Endothelial cell of umbilical vein (primary cell): Measurements from ENCODE around the gene NGFR. TPM values are rescaled to one million over a fixed set of nuclear protein-coding genes. Genes with fewer than 3 reads are reported as not detected.

Experiments used
- BruUV-seq: library from RNA; stranded (reverse); fragments of 400-500 nt; replicated peaks from 2 replicates; lab custom pipeline; 2021; lab: Mats Ljungman, UMichigan
- CTCF ChIA-PET: fragments of 300-600, 350-600 bp; sonication (Branson Sonifier 250); formaldehyde crosslinking; loops from one replicate; lab custom pipeline; 2021; ENCODE audit warnings: antibody characterized with exemption, inconsistent platforms; lab: Charles Lee
- POLR2A ChIA-PET: fragments of 300-600, 350-600 bp; sonication (Branson Sonifier 250); formaldehyde crosslinking; loops from one replicate; lab custom pipeline; 2021; ENCODE audit warnings: antibody characterized with exemption, inconsistent platforms; lab: Charles Lee
- DNase-seq: peaks from one replicate; pipeline ENCODE4 v3.0.0-alpha.2; 2011; ENCODE audit warnings: low read depth, low spot score
- FAIRE-seq: peaks from 2 replicates; lab custom pipeline; 2011; peaks lifted over from hg19 to GRCh38; lab: Jason Lieb, UNC
- H2AFZ ChIP-seq: 2 replicates; pipeline ENCODE4 v1.6.0; 2012; ENCODE audit warnings: low read depth, low read length, control low read depth, inconsistent platforms
- H3K27ac ChIP-seq: 2 replicates; pipeline ENCODE4 v1.5.1; 2011; ENCODE audit warnings: low read depth, mild to moderate bottlenecking, control low read depth, low read length, moderate library complexity; ENCODE audit not compliant: insufficient read depth
- H3K27me3 ChIP-seq, 2 experiments: 2 replicates each; pipeline versions ENCODE4 v1.6.0 to v1.6.1; 2011; ENCODE audit warnings: low read length in 2 of 2, mixed read lengths in 1 of 2; ENCODE audit not compliant: control insufficient read depth in 2 of 2, insufficient read depth in 2 of 2
- H3K36me3 ChIP-seq, 2 experiments: 2 replicates in 1 of 2; 3 replicates in 1 of 2; pipeline ENCODE4 v1.5.1; 2011; ENCODE audit warnings: low read length in 2 of 2, mild to moderate bottlenecking in 1 of 2, moderate library complexity in 1 of 2; ENCODE audit not compliant: control insufficient read depth in 2 of 2, insufficient read depth in 2 of 2; ENCODE audit errors: extremely low read depth in 1 of 2
- H3K4me1 ChIP-seq: 3 replicates; pipeline ENCODE4 v1.5.1; 2011; ENCODE audit warnings: mild to moderate bottlenecking, low read length; ENCODE audit not compliant: control insufficient read depth, insufficient read depth; ENCODE audit errors: extremely low read depth
- H3K4me2 ChIP-seq: 2 replicates; pipeline ENCODE4 v1.6.1; 2011; ENCODE audit warnings: low read length, control low read depth, mixed read lengths; ENCODE audit not compliant: insufficient read depth
- H3K4me3 ChIP-seq, 3 experiments: fragments of 200-600 bp in 1 of 3; sonication (generic), shearing (Covaris generic) in 1 of 3; replicated peaks in 1 of 3; 2 replicates each; pipeline ENCODE4 v1.5.1; 2011 to 2016; ENCODE audit warnings: control low read depth in 3 of 3, low read length in 3 of 3, mild to moderate bottlenecking in 2 of 3, inconsistent platforms in 1 of 3, low read depth in 1 of 3, moderate library complexity in 1 of 3; ENCODE audit not compliant: insufficient read depth in 1 of 3
- H3K79me2 ChIP-seq: 2 replicates; pipeline ENCODE4 v1.6.0; 2012; ENCODE audit warnings: low read length, inconsistent platforms; ENCODE audit not compliant: control insufficient read depth, insufficient read depth
- H3K9ac ChIP-seq: replicated peaks from 2 replicates; pipeline ENCODE3; 2011; ENCODE audit warnings: low read length, control low read depth; ENCODE audit not compliant: insufficient read depth; ENCODE audit errors: extremely low read depth
- H3K9me1 ChIP-seq: replicated peaks from 3 replicates; pipeline ENCODE4 v1.6.0; 2011; ENCODE audit warnings: mild to moderate bottlenecking, low read length; ENCODE audit not compliant: control insufficient read depth, insufficient read depth; ENCODE audit errors: extremely low read depth
- H3K9me3 ChIP-seq: replicated peaks from 2 replicates; pipeline ENCODE4 v1.5.1; 2012; ENCODE audit warnings: low read length, inconsistent platforms; ENCODE audit not compliant: control insufficient read depth, insufficient read depth
- H4K20me1 ChIP-seq: replicated peaks from 2 replicates; pipeline ENCODE3; 2011; ENCODE audit warnings: mild to moderate bottlenecking, low read length; ENCODE audit not compliant: control insufficient read depth, insufficient read depth; ENCODE audit errors: extremely low read depth
- EZH2 ChIP-seq: IDR thresholded peaks from 2 replicates; pipeline ENCODE4 v1.6.1; 2012; ENCODE audit warnings: borderline replicate concordance, low read depth, mild to moderate bottlenecking, moderate library complexity, low read length, inconsistent platforms; ENCODE audit not compliant: severe bottlenecking
- JUN ChIP-seq: IDR thresholded peaks from 2 replicates; pipeline ENCODE4 v1.6.1; 2011; ENCODE audit warnings: borderline replicate concordance, low read depth; ENCODE audit not compliant: insufficient read length, insufficient read depth
- MYC ChIP-seq: IDR thresholded peaks from one replicate; pipeline ENCODE4 v1.6.1; 2011; ENCODE audit warnings: mild to moderate bottlenecking, low read depth, low read length
- POLR2A ChIP-seq: IDR thresholded peaks from 2 replicates; pipeline ENCODE4 v1.6.1; 2012; ENCODE audit warnings: low read depth, mild to moderate bottlenecking, control low read depth, low read length
- POLR2AphosphoS5 ChIP-seq: IDR thresholded peaks from 2 replicates; pipeline ENCODE4 v1.6.1; 2012; ENCODE audit warnings: low read depth, mild to moderate bottlenecking, control low read depth, low read length, moderate library complexity; ENCODE audit not compliant: insufficient read depth
- dilution Hi-C: fragments of 300-500 bp; cut with MboI; formaldehyde crosslinking; loops from one replicate; pipeline ENCODE4 v1.15.0; 2019; ENCODE audit warnings: low sequenced_read_pairs; ENCODE audit not compliant: extremely low pct_ligation_motif_present
- intact Hi-C: fragments of 100-400 bp; cut with micrococcal nuclease; formaldehyde crosslinking; loops from one replicate; pipeline ENCODE4 v1.10.0; 2022
- polyA plus RNA-seq, 4 experiments: library from polyadenylated mRNA; depleted of rRNA in 3 of 4; stranded (reverse) in 3 of 4; unstranded in 1 of 4; fragments of >200 nt; gene quantifications; 2 replicates each; pipeline versions ENCODE4 v1.2.1 to v1.2.3, GENCODE V29; 2011 to 2012; ENCODE audit warnings: missing spikeins in 1 of 4
- total RNA-seq: library from RNA; stranded (reverse); gene quantifications from 2 replicates; pipeline ENCODE4 v1.2.3, GENCODE V29; 2021

NGFR gene
- total and polyA plus RNA-seq, 2 donors (not counting 3 experiments of a cell fraction or from before 2014, with no cell fraction given), result not detected

- Histone ChIP-seq H4K20me1 (no peaks in the 10 kb centered on the region), H3K36me3 (no peaks in the 10 kb centered on the region), H3K9me1 (no peaks in the 10 kb centered on the region), H2AFZ (no peak overlapping the region), H3K79me2 (no peaks in the 10 kb centered on the region), H3K4me2 (no peak overlapping the region), H3K4me3 (no peak overlapping the region), H3K9ac (no peak overlapping the region), H3K27me3 (peaks cover 0 to 12% of the 10 kb centered on the region in 2 experiments), H3K27ac (no peak overlapping the region), H3K9me3 (no peaks in the 10 kb centered on the region), H3K4me1 (no peaks in the 10 kb centered on the region)
- FAIRE-seq (no peak), DNase-seq (no peak)
- dilution Hi-C loops (no loop called here), intact Hi-C loops (no loop called here)
- POLR2A ChIA-PET, result no interaction called here
- BruUV-seq, result no TSS peak
- TF ChIP-seq JUN, result no peak
- CTCF ChIA-PET, result interaction anchor here (2.3 kb wide), 1 partner anchor 28 kb away, joined by 8 read pairs; no protein-coding TSS in a partner anchor
Observed at GRCh38 chr17:49527927-49528651, 33.0 kb downstream of the NGFR start.

- no peaks in the 10 kb centered on the region for H3K9me3 ChIP-seq
- no TSS peak for BruUV-seq
- ChIA-PET CTCF (interaction anchor here (1.5 kb wide), 1 partner anchor 27 kb away, joined by 5 read pairs; no protein-coding TSS in a partner anchor), POLR2A (no interaction called here)
- H3K27ac ChIP-seq, result no peak overlapping the region
- FAIRE-seq (no peak), DNase-seq (no peak)
- no peak overlapping the region for H3K4me2 ChIP-seq
- intact Hi-C loops (no loop called here), dilution Hi-C loops (no loop called here)
- peaks cover 3 to 13% of the 10 kb centered on the region in 2 experiments for H3K27me3 ChIP-seq
- H3K36me3 ChIP-seq, result no peaks in the 10 kb centered on the region
- TF ChIP-seq POLR2A (no peak), POLR2AphosphoS5 (no peak), MYC (no peak), JUN (no peak), EZH2 (peak; percentile 21)
- H3K4me3 ChIP-seq, result no peak overlapping the region
- H4K20me1 ChIP-seq, result no peaks in the 10 kb centered on the region
- no peaks in the 10 kb centered on the region for H3K9me1 ChIP-seq
- H2AFZ ChIP-seq, result no peak overlapping the region
- H3K79me2 ChIP-seq, result no peaks in the 10 kb centered on the region
- no peaks in the 10 kb centered on the region for H3K4me1 ChIP-seq
- no peak overlapping the region for H3K9ac ChIP-seq
Observed at GRCh38 chr17:49528966-49529365, 33.9 kb downstream of the NGFR start.
